ENCODE data around the gene FAHD2A. TPM values are rescaled to one million over a fixed set of nuclear protein-coding genes. Genes with fewer than 3 reads are reported as not detected.
A peak's percentile ranks its signal among the peaks of the same experiment; 100 is the strongest.
"Not testable (repeated sequence)": the region's sequence is repeated elsewhere in the genome, so short reads cannot be mapped to it uniquely, and the experiment has no call there.

The FAHD2A gene
- total RNA-seq, 1 donor from 2014 or later = 25.7 TPM

DNA sequence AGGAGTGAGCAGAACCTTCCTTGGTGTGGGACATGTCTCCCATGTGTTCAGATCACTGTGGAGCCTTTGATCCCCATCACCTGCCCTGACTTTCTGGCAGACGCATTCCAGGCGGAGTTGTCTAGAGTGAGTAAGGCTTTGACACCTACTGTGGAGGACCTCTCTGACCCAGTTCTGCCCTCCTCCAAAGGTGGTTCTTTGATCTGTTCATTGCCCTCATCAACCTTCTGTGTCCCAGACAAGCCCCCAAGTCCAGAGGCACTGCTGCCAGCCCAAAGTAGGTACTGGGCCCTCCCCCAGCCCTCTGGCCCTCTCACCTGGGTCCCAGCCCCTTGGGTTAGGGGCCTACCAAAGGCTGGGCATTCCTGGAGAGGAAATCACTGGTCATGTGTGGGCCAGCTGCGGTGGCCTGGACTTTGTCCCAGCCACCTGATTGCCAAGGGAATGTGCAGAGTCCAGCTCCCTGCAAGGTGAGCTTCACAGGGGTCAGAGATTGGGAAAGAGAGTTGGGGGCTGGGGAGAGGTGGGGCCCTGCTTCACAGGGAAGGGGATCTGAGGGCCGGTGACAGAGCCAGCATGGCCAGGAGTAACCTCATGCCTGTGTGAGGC lies 12.1 kb upstream of the FAHD2A start:
- DNase-seq (ENCODE audit: low spot score) = no peak

GRCh38 chr2:95390881-95391321 lies 11.6 kb upstream of the FAHD2A start:
- DNase-seq (ENCODE audit: low spot score) = no peak

DNA sequence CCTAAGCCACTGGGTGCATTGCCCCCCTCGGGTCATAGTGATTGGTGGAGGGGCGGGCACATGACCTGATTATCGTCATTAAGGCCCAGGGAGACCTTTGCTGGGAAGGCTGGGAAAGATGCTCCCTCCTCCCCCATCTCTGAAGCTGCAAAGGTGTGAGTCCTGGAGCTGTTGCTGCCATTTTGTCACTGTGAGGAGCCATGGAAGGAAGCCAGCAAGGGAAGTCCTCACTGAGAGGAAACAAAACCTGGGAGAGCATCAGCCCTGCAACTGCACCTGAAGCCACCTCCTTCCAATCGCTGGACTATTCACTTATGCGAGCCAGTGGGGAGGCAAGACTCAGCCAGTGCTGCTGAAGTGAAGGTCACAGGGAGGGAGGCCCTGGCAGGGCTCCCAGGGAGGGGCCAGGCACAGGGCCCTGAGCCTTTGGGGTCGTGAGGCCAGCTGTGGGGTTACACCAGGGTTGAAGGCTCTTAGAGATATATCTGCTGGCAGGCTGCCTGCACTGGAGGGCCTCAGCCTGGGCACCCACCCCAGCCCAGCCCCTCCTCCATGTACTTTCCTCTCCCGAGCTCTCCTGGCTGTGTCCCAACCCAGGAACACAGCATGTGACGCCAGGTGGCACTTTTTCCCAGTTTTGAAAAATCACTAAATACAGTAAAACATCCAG lies 10.7 kb upstream of the FAHD2A start:
- DNase-seq (ENCODE audit: low spot score) = no peak

- no peak for DNase-seq (ENCODE audit: low spot score)
These were observed 10.2 kb upstream of the FAHD2A start for GRCh38 chr2:95392320-95392719.

DNA sequence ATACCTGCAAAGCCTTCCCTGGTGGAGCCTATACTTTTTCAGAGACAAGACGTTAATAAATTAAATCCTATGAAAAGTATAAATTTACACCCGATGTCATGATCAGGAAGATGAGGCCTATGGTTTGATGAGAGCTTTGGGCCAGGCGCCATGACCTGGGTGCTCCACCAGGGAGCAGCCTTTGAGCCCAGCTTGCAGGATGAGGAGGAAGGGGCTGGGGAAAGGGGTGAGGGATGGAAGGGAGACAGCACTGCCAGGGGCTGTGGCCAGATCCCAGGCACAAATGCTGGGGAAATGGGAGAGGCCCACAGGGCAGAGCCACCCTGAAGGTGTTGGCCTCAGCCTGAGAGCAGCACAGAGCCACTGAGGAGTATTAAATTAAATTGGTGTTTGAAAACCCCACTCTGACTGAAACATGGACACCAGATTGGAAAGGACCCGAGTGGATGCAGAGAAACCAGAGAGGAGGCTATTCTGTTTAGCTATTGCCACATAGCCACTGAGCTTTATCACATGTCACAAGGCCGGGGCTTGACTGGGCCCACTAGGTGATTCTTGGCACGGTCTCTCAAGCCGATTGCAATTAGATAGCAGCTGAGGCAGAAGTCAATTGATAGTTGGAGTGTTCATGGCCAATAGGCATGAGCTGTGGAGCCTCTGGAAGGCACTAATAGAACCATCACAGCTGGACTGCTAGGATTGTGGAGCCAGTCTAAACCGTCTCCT lies 9.6 kb upstream of the FAHD2A start:
- DNase-seq (ENCODE audit: low spot score) = no peak

GRCh38 chr2:95393901-95394300 lies 8.6 kb upstream of the FAHD2A start:
- DNase-seq (ENCODE audit: low spot score) = no peak

- no peak for DNase-seq (ENCODE audit: low spot score)
These were observed 3.4 kb upstream of the FAHD2A start for GRCh38 chr2:95399061-95399460.

DNA sequence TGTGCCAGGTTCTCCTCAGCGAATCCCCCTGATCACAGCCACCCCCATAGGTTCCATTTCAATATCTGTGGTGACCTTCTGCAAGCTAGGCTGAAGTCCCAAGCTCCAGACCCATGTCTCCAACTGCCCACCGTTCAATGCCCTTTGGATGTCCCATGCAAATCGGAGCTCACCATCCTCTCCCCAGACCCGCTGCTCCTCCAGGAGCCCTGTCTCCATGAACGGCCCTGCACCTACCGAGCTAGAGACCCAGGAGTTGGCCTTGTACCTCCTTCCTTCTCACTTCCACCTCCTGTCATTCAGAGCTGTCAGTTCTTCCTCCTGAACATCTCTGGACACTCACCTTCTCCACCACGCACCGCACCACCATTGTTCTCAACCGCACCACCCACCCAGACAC lies 1.0 kb upstream of the FAHD2A start:
- no peak for DNase-seq (ENCODE audit: low spot score)

GRCh38 chr2:95402004-95402369 lies 521 bp upstream of the FAHD2A start:
- not testable (repeated sequence) for DNase-seq (ENCODE audit: low spot score)

DNA sequence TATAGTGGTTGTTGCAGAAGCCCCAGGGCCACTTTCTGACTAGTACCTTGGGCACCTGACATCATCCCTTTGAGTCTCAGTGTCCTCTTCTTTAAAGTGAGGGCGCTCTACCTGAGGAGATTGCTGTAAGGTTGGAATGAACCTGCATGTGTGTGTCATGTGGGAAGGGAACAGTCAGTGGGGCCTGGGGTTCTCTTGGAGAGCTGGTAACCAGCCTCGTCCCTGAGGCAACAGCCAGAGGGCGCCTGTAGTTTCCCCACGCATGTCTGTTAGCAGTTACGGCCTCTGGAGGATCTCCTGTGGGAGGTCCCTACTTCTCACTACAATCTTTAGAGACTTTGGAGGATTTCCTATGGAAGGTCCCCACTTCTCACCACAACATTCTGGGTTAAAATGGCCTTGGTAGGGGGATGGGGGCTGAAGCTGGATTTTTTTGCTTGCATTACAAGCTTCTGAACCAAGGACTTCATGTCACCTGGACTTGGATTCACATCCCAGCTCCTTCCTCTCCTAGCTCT lies 755 bp downstream of the FAHD2A start:
- DNase-seq (ENCODE audit: low spot score) = not testable (repeated sequence)

GRCh38 chr2:95403824-95404223 lies 1.3 kb downstream of the FAHD2A start:
- not testable (repeated sequence) for DNase-seq (ENCODE audit: low spot score)

DNA sequence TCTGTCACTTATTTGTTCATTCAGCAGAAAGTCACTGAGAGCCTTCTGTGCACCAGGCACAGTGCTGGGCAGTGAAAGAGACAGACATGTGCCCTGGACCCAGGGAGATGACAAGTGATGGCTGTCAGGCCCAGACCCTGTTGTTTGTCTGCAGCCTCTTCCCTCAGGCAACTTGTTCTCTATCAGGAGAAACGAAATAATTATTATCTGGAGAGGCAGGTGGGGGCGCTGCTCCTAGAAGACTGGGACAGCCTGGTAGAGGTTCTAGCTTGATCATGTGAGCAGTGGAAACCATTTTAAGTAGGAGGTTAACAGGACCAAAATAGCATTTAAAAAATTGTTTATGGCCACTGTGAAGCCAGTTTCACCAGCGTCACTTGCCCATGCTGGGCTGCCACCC lies 2.2 kb downstream of the FAHD2A start:
- DNase-seq (ENCODE audit: low spot score) = not testable (repeated sequence)

DNA sequence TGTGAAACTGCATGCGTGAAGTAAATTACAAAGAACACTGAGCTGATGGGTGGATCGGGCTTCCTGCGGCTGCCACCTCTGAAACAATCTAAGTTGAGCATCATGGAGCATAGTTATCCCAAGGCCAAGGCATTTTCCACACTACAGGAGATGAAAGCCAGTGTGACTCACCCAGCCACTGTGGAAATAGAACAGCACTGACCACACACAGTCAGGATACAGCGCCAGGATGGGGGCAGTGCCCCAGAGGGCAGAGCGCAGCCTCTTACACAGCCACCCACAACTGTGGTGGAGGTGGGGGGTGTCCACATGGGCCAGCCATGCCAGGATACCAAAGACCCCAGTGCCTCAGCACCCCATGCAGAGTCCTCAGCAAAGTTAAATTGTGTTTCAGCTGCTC lies 8.7 kb downstream of the FAHD2A start:
- DNase-seq (ENCODE audit: low spot score) = not testable (repeated sequence)

DNA sequence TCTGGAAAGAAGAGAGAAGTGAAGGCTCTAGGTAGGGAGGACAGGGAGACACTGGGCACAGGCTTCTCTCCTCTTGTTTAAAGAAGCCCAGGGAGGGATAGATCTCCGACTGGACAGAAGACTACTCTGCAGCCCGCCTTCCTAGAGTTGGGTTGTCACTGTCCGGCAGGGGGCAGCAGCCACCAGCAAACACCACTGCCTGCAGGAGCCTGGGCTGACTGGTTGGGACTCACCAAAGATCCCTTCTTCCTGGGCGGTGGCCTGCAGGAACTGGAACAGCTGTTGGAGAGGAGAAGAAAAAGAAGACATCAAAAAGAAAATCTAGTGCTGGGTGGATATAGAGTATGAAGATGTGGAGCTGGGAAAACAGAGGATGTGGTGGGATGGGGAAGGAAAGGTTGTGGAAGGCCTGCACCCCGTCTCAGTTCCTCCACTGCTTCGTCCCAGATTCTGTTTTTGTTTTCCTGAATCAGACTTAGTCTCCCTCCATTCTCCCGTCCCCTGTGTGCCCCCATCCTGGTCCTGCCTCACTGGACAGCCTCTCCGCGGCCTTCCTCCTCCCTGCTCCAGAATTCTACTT lies 11.6 kb downstream of the FAHD2A start:
- peak; percentile 90 for DNase-seq (ENCODE audit: low spot score)

GRCh38 chr2:95415138-95415537 lies 12.6 kb downstream of the FAHD2A start:
- DNase-seq (ENCODE audit: low spot score) = not testable (repeated sequence)

DNA sequence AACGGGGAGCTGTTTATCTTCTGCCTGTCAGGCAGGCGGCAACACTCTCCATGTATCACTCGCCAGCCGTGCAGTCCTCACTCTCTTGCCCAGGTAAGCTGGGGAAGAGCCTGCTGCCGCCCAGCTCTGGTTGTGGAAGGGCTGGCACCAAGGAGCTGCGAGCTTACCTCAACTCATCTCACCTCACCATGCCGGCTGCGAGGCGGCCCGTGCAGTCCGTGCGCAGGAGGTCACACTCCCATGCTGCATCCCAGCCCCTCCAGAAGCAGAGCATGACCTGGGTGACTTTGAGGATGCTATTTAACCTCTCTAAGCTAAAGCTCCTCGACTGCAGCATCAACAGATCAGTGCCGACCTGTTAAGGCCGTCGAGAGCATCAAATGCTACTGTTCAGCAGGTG lies 13.1 kb downstream of the FAHD2A start:
- DNase-seq (ENCODE audit: low spot score) = not testable (repeated sequence)

DNA sequence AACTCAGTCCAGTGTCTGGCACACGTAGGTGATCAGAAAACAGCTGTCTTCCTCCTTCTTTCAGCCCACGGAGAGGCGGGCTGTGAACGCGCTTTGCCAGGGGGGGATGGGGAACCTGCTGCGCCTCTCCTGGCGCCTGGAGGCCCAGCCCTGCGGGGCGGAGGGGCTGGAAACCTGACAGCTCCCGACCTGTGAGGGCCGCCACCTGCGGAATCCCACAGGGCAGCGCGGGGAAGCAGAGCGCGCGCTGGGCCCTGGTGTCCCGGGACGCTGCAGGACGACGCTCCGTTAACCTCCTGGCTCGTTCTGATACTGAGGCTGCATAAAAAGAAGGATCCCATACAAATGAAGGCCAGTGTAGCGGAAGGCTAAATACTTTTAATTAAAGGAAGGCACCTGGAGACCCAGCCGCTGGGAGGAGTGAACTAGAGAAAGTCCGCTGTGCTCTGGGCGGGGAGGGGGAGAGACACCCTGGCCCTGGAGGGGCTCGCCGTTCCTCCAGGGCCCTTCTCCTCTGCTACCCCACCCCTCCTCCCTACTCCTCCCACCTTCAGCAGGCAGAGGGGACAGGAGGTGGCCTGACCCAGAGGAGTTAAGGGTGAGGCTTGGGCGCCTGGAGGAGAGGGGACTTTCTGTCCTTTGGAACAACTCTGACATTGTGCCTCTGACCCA lies 24.8 kb downstream of the FAHD2A start:
- DNase-seq (ENCODE audit: low spot score) = not testable (repeated sequence)

DNA sequence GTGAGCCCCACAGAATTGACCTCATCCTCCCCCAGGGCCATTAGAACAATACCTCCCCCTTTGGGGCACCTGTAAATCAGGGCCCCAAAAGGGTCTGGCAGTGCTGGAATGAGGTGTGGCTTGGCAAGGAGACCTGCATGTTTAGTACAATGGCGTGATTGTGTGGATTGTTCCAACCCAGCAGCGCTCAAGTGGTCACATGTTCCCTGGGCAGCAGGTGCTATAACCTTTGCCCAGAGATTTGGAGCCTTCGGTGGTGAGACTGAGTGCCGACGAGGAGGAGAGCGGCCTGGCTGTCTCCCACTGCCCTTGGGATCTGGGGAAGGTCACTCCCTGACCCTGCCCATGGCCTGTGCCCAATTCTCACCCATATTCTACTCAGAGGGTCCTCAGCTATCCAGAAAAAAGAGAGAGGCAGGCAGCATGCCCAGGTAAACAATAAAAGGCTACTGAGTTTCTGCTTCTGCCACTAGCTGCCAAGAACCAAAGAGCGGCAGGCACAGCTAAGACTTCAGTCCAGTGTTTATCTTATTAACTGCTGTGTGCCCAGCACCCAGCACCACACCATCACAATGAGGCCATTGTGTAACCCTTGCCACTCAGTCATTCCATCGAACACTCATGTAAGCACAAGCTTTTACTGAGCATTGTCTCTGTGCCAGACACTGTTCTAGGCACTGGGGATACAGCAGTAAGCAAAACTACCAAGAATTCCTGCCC lies 27.4 kb downstream of the FAHD2A start:
- DNase-seq (ENCODE audit: low spot score) = not testable (repeated sequence)

GRCh38 chr2:95433373-95433772 lies 30.9 kb downstream of the FAHD2A start:
- not testable (repeated sequence) for DNase-seq (ENCODE audit: low spot score)

GRCh38 chr2:95433973-95434372 lies 31.5 kb downstream of the FAHD2A start:
- DNase-seq (ENCODE audit: low spot score) = not testable (repeated sequence)

- DNase-seq (ENCODE audit: low spot score) = not testable (repeated sequence)
These were observed 32.1 kb downstream of the FAHD2A start for GRCh38 chr2:95434507-95435076.
